ENCODE measurements around the gene RPS6KA1.

GRCh38 chr1:26614655-26615411 is 85.3 kb downstream of the RPS6KA1 start:
- TF ChIP-seq EZH2 (IDR thresholded peaks at IDR 0.05; ENCODE audit: low read length, missing control alignments), result no peak
- no peak for TF ChIP-seq CTCF (conservative IDR thresholded peaks at IDR 0.05 in 1 of 2, IDR thresholded peaks at IDR 0.05 in 1 of 2; ENCODE audit: low read depth in 1 of 2, low read length in 2 of 2)
